ENCODE measurements around the gene P2RX1.

P2RX1 gene

DNA sequence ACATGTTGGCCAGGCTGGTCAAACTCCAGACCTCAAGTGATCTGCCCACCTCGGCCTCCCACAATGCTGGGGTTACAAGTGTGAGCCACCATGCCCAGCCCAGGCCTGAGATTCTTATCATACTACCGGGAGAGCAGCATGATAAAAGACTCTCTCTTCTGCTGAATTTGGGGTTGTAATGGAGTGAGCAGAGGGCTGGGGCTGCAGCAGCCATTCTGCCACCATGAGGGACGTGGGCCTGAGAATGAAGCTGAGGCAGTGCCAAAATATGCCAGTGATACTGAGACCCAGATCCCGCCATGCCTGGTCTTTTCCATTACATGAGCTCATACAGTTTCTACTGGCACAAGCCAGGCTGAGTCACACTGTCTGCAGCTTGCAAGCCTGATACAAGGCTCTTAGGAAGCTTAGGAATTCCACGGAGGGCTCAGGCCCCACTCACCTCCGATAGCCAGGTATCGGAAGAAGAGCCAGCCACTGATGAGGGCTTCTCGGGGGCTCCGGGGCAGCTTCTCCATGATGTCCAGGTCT, 19.6 kb upstream of the P2RX1 start:
- no peaks in the 10 kb centered on the region for H3K36me3 ChIP-seq (ENCODE audit: insufficient read depth, low read length)
- no peak overlapping the region for H2AFZ ChIP-seq (ENCODE audit: low read length, unreplicated experiment)
- H3K79me2 ChIP-seq (ENCODE audit: control insufficient read depth, insufficient read depth, low read length, unreplicated experiment): no peaks in the 10 kb centered on the region
- H3K4me1 ChIP-seq (ENCODE audit: control insufficient read depth, insufficient read depth, low read length, unreplicated experiment): no peaks in the 10 kb centered on the region
- H3K4me3 ChIP-seq (ENCODE audit: low read depth, low read length): no peak overlapping the region
- no peaks in the 10 kb centered on the region for H3K27me3 ChIP-seq (ENCODE audit: insufficient read depth, low read length)
- H3K27ac ChIP-seq (ENCODE audit: low read depth, low read length): no peak overlapping the region

DNA sequence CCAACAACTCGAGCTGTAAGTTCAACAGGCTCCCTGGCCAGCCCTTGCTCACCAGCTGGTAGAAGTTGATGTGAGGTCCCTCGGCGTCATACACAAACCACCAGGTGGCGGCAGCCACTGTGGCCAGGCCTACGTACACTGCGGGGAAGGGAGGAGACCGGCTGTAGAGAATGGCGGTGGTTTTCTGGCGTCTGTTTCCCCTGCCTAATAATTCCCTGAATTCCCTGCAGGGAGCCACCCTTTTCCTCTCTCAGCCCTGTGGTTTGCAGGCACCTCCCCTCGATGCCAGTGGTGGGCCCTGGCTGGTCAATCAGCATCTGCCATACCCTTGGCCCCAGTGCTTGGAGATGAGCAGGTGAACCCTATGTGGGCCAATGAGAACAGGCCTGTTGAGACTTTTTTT, 18.9 kb upstream of the P2RX1 start:
- H3K4me3 ChIP-seq (ENCODE audit: low read depth, low read length): no peak overlapping the region

DNA sequence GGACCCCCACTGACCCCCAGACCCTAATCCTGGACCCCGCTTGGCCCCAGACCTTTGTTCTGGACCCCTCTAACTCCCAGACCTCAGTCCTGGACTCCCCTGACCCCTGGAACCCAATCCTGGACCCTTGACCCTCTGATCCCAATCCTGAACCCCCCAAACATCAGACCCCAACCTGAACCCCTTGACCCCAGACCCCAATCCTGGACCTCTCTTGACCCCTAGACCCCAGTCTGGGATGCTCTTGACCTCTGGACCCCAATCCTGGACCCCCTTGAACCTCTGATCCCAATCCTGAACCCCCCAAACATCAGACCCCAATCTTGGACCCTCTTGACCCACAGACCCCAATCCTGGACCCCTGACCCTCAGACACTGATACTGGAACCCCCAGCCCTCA, 13.5 kb upstream of the P2RX1 start:
- no peaks in the 10 kb centered on the region for H3K4me1 ChIP-seq (ENCODE audit: control insufficient read depth, insufficient read depth, low read length, unreplicated experiment)

More for the DNA sequence above, 18.9 kb upstream of the P2RX1 start:
- H3K79me2 ChIP-seq (ENCODE audit: control insufficient read depth, insufficient read depth, low read length, unreplicated experiment): no peaks in the 10 kb centered on the region
- no peaks in the 10 kb centered on the region for H3K27me3 ChIP-seq (ENCODE audit: insufficient read depth, low read length)
- no peaks in the 10 kb centered on the region for H3K4me1 ChIP-seq (ENCODE audit: control insufficient read depth, insufficient read depth, low read length, unreplicated experiment)
- H3K36me3 ChIP-seq (ENCODE audit: insufficient read depth, low read length): no peaks in the 10 kb centered on the region
- no peak overlapping the region for H3K27ac ChIP-seq (ENCODE audit: low read depth, low read length)
- H2AFZ ChIP-seq (ENCODE audit: low read length, unreplicated experiment): no peak overlapping the region

DNA sequence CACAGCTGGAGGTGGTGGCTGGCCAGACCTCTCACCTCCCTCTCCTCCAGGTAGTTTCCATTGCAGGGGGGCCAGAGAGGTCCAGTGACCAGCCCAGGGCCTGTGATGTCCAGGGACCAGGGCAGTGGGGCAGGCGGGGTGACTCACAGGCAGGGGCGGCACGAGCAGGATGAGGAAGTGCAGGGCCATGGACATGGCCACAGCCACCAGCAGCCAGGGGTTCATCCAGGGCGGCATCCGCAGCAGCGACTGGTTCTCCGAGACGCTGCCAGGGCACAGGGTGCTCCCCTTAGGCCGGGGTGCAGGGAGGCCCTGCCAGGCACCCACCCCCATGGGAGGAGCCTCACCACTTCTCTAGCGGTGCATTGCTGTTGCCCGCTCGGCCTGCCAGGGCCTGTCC, 12.9 kb upstream of the P2RX1 start:
- Histone ChIP-seq H2AFZ (ENCODE audit: low read length, unreplicated experiment) (no peak overlapping the region), H3K36me3 (ENCODE audit: insufficient read depth, low read length) (no peaks in the 10 kb centered on the region), H3K27ac (ENCODE audit: low read depth, low read length) (no peak overlapping the region), H3K4me3 (ENCODE audit: low read depth, low read length) (no peak overlapping the region), H3K79me2 (ENCODE audit: control insufficient read depth, insufficient read depth, low read length, unreplicated experiment) (no peaks in the 10 kb centered on the region), H3K4me1 (ENCODE audit: control insufficient read depth, insufficient read depth, low read length, unreplicated experiment) (no peaks in the 10 kb centered on the region), H3K27me3 (ENCODE audit: insufficient read depth, low read length) (no peaks in the 10 kb centered on the region)

More for the DNA sequence above, 13.5 kb upstream of the P2RX1 start:
- Histone ChIP-seq H3K4me3 (ENCODE audit: low read depth, low read length) (no peak overlapping the region), H3K36me3 (ENCODE audit: insufficient read depth, low read length) (no peaks in the 10 kb centered on the region), H3K27me3 (ENCODE audit: insufficient read depth, low read length) (no peaks in the 10 kb centered on the region), H3K79me2 (ENCODE audit: control insufficient read depth, insufficient read depth, low read length, unreplicated experiment) (no peaks in the 10 kb centered on the region), H2AFZ (ENCODE audit: low read length, unreplicated experiment) (no peak overlapping the region), H3K27ac (ENCODE audit: low read depth, low read length) (no peak overlapping the region)

DNA sequence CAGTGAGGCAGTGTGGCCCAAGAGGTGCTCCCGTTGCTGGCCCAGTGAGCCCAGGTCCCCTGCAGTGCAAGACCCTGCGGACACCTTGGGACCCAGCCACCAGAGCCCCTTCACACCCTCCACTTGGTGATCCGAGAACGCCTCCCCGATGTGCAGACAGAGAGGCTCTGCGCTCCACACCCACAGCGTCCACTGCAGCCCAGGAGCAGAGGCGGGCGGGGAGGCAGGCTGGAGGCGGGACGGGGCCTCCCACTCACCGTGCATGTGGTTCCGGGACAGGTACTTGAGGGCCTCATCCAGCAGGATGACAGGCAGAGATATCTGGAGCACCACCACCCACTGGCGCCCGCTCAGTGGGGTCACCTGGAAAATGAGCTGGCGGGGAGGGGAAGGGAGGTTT, 12.1 kb upstream of the P2RX1 start:
- no peaks in the 10 kb centered on the region for H3K27me3 ChIP-seq (ENCODE audit: insufficient read depth, low read length)
- no peak overlapping the region for H3K4me3 ChIP-seq (ENCODE audit: low read depth, low read length)
- H3K27ac ChIP-seq (ENCODE audit: low read depth, low read length): no peak overlapping the region
- H3K4me1 ChIP-seq (ENCODE audit: control insufficient read depth, insufficient read depth, low read length, unreplicated experiment): no peaks in the 10 kb centered on the region
- H3K36me3 ChIP-seq (ENCODE audit: insufficient read depth, low read length): no peaks in the 10 kb centered on the region
- H3K79me2 ChIP-seq (ENCODE audit: control insufficient read depth, insufficient read depth, low read length, unreplicated experiment): no peaks in the 10 kb centered on the region
- no peak overlapping the region for H2AFZ ChIP-seq (ENCODE audit: low read length, unreplicated experiment)

DNA sequence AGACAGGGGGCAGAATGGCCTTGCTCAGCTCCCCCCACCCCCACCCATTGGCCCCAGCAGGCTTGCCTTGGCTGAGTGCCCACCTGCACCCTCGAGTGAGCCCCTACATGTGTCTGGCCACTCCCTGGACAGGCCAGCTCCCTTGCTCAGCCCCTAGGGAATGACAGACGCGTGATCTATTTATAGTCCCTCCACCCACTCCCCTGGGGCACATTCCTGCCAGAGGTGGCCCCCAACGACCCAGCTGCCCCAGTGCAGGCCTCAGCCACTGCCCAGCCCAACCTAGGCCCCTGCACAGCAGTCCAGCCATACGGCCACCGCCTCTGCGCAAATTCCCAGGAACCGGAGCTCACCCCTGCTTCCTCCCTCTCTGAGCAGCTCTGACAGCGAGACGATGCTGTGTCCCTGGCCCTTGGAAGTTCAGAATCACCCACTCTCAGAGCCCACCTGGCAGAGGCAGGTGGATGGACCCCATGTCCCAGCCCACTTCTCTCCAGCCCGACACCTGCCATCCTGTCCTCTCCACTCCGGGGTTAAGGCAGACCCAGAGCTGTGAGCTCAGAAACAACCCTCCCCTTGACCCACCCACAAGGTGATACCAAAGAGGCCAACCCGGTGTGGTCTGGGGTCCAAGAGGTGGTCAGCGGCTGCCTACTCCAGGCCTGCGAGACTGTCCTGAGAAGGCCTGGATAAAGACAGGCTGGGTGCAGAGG, 11.5 kb upstream of the P2RX1 start:
- Histone ChIP-seq H2AFZ (ENCODE audit: low read length, unreplicated experiment) (no peak overlapping the region), H3K4me1 (ENCODE audit: control insufficient read depth, insufficient read depth, low read length, unreplicated experiment) (no peaks in the 10 kb centered on the region), H3K27ac (ENCODE audit: low read depth, low read length) (no peak overlapping the region), H3K36me3 (ENCODE audit: insufficient read depth, low read length) (no peaks in the 10 kb centered on the region), H3K79me2 (ENCODE audit: control insufficient read depth, insufficient read depth, low read length, unreplicated experiment) (no peaks in the 10 kb centered on the region), H3K4me3 (ENCODE audit: low read depth, low read length) (no peak overlapping the region), H3K27me3 (ENCODE audit: insufficient read depth, low read length) (no peaks in the 10 kb centered on the region)

DNA sequence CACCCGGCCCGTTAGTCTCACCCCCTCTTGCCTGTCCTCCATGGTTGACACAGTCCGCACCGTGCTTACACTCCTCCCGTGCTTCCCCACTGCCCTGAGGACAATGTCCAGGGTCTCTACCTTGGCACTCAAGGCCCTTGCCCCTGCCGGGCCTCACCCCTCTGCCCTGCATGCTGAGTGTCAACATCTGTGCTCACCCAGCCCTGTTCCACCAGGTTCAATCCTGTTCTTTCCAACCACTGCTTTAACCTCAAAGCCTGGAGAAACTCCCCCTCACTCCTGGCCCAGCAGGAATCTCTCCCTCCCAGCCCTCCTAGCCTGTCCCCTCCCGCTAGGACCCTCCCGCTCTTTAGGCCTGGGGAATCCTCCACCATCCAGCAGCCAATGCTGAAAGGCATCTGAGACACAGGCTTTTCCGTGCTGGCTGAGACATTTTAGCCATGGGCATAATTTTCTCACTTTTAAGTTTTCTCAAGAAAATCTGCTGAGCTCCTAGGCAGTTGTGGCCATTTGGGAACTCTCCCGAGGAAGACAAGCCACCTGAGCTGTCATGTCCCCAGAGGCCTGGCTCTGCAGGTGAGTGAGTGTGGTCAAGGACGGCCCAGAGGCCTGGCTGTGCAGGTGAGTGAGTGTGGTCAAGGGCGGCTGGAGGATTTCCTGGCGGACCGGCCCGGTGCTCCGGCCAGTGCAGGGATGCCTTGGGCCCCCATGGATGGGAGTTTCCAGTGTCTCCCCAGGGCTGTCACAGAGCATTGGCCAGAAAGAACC, 10.8 kb upstream of the P2RX1 start:
- Histone ChIP-seq H3K4me1 (ENCODE audit: control insufficient read depth, insufficient read depth, low read length, unreplicated experiment) (no peaks in the 10 kb centered on the region), H3K79me2 (ENCODE audit: control insufficient read depth, insufficient read depth, low read length, unreplicated experiment) (no peaks in the 10 kb centered on the region), H3K27me3 (ENCODE audit: insufficient read depth, low read length) (no peaks in the 10 kb centered on the region), H2AFZ (ENCODE audit: low read length, unreplicated experiment) (no peak overlapping the region), H3K4me3 (ENCODE audit: low read depth, low read length) (no peak overlapping the region), H3K36me3 (ENCODE audit: insufficient read depth, low read length) (no peaks in the 10 kb centered on the region), H3K27ac (ENCODE audit: low read depth, low read length) (no peak overlapping the region)

DNA sequence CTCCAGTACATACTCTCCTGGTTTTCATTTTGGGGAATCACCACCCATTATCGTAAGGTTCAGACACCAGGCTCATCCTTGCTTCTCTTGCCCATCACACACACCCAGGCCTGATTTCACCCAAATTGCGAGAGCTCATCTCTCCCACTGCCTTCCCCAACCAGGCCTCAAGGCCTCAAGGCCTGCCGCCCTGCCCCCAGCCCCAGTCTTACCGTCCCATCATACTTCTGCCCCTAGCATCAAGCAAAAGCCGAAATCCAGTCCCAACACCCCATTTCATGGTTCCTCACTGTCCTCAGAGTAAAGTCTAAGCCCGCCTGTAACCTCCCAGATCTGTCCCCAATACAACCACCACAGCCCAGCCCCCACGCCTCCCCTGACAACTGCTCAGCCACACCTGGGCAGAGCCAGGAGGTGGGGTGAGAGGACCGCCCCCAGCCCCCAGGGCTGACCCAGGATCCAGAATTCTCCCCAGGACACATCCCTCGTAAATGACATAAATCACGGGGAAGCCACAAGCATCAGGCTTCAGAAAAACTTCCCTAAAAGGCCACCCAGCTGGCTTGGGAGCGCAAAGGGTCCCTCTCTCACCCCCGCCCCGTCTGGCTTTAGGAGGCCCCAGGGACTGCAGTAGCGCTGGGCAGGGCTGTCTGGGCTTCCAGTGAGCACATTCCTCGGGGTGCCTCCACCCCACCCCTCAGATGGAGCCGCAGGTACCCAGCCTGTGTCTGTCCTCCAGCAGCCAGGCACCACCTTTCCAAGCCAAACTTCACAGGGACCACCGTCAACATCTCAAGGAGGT, 9.6 kb upstream of the P2RX1 start:
- H3K27me3 ChIP-seq (ENCODE audit: insufficient read depth, low read length): no peaks in the 10 kb centered on the region
- H2AFZ ChIP-seq (ENCODE audit: low read length, unreplicated experiment): no peak overlapping the region
- H3K79me2 ChIP-seq (ENCODE audit: control insufficient read depth, insufficient read depth, low read length, unreplicated experiment): no peaks in the 10 kb centered on the region
- H3K36me3 ChIP-seq (ENCODE audit: insufficient read depth, low read length): no peaks in the 10 kb centered on the region
- H3K4me1 ChIP-seq (ENCODE audit: control insufficient read depth, insufficient read depth, low read length, unreplicated experiment): no peaks in the 10 kb centered on the region
- no peak overlapping the region for H3K27ac ChIP-seq (ENCODE audit: low read depth, low read length)
- no peak overlapping the region for H3K4me3 ChIP-seq (ENCODE audit: low read depth, low read length)

DNA sequence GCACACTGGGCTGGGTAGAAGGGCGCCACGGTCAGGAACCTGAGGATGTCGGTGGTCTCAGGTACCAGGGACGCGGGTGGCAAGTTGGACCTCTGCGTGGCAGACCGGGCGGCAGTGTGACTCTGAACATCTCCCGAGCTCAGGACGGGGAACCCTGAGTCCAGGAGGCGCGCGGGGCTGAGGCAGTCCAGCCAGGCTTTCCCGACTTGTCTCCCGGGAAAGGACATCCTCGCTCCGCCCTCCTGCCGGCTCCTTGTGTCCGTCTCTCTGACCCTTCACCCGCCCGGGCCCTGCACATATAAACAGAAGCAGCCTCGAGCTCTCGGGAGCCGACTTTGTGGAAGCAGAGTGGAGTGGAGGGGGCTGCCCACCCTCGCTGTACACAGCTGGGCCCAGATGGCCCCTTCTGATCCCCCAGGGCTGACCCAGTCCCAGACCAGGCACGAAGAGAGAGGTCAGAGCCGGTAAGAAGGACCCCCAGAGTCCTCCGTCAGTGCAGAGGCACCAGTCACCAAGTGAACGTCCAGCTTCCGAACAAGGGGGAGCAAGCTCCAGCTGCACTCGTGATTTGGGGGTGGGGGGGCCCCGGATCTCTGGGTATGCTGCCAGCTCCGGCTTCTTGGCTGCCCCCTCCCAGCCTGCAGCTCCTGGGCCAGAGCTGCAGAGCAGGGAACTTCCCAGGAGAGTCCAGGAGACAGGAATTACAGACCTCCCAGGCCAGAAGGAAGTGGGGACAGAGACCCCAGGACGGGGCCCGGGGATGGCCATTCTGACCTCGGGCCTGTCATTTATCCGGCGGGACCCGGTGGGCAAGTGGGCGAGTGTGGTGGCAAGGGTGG, 8.5 kb upstream of the P2RX1 start:
- H3K36me3 ChIP-seq (ENCODE audit: insufficient read depth, low read length): no peaks in the 10 kb centered on the region
- no peak overlapping the region for H3K27ac ChIP-seq (ENCODE audit: low read depth, low read length)
- no peak overlapping the region for H2AFZ ChIP-seq (ENCODE audit: low read length, unreplicated experiment)

More for the DNA sequence above, 8.5 kb upstream of the P2RX1 start:
- H3K27me3 ChIP-seq (ENCODE audit: insufficient read depth, low read length): no peaks in the 10 kb centered on the region
- H3K4me3 ChIP-seq (ENCODE audit: low read depth, low read length): no peak overlapping the region
- no peaks in the 10 kb centered on the region for H3K79me2 ChIP-seq (ENCODE audit: control insufficient read depth, insufficient read depth, low read length, unreplicated experiment)
- no peaks in the 10 kb centered on the region for H3K4me1 ChIP-seq (ENCODE audit: control insufficient read depth, insufficient read depth, low read length, unreplicated experiment)
